ENCODE data around the gene SERGEF.

The SERGEF gene

DNA sequence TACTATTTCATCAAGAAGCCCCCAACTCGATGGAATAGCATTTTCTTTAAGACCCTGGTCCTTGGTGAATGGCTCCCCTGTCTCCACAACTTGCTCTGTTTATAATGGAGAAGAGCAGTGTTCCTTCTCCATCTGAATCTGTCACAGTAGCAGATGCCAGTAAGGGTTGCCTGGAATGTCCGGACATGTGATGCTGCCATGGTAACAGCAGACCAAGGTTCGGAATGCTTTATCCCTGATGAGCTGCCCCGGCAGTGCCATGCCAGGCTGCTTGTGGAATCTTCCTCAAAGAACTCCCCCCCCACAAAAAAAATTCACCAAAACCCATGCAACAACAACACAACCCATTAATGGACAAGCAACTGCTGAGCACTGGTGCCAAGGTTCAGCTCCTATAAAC is 205.8 kb downstream of the SERGEF start:
- DNase-seq = no peak

DNA sequence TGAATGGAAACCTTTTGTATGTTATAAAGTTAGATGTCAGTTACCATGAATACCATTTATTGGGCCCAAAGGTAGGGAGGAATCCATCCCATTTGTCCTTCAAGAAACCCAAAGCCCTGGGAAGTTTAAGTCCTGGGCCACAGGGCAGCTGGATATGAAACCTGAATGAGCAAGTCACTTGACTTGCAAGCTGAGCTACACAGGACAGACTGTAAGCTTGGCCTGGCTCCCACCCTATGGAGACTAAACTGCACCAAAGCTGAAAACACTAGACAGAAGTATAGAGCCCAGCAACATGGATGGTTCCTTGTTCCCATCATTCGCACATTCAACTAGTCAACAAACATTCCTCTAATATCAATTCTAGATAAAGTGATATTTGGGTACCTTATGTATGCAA is 207.0 kb downstream of the SERGEF start:
- DNase-seq = no peak

DNA sequence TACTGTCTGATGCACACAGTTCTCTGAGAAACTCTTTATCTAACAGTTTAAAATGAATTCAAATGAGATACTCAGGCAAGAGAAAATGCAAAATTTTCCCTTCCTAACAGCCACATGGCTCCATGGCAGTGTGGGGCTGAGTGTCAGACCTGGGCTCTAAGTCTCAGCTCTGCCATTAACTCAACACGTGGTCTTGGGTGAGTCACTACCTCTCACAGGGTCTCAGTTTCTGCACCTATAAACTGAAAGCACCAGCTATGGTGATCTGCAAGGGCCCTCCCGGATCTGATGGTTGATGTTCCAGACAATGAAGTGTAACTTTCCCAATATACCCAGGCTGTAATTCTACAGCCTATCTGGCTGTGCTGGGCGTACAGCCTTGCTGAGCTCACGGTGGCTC is 207.8 kb downstream of the SERGEF start:
- no peak for DNase-seq

DNA sequence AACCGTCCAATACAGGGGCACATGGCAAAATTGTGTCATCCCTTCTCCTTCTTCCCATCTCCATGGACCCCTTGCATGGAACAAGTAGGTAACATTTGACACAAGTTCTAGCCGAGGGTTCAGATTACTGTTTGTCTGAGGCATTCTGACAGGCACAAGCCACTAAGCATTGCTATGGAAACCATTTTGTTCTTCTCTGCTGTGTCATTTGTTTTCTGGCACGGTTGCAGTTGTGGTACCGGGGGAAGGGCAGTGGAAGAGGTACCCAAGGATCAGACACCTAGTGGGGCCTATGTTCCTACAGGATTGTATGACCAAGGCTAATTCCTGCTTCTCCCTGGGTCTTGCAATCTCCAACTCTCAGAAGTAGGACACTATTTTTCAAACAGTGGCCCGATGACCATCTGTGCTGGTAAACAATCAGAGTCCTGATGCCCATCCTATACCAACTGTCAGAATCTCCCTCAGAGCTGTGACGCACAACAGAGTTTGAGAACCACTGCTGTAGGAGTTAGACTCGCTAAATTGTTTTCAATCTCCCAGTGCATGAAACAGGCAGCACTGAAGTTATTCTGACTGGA is 209.0 kb downstream of the SERGEF start:
- DNase-seq = peak; percentile 18

DNA sequence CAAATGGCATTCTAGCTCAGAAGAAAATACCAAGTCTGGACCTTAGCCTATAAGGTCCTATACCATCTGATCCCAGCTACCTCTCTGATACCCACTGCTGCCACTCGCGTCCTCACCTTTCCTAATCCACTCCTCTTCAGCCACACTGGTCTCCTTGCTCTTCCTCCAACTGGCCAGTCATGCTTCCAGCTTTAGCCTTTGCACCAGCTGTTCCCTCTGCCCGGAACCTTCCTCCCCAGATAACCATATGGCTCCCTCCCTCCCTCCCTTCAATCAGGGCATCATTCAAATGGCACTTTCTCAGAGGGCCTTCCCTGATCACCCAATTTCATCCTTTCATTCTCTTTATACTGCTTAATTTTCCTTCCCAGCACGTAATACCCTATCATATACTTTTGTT is 210.4 kb downstream of the SERGEF start:
- no peak for DNase-seq

DNA sequence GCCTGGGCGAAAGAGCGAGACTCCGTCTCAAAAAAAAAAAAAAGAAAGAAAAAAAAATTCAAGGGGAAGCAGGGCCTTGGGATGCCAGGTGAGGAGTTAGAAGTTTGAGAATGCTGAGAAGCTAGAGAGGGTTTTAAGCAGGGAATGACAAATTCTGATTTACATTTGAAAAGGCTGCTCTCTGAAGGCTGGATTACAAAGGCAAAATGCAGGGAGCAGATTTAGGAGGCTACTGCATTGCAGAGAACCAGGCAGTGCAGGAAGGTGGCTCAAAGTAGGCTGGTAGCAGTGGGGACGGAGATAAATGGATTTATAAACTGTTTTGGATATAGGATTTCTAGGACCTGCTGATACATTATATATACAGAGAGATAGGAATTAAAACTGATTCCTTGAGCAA is 211.7 kb downstream of the SERGEF start:
- no peak for DNase-seq

DNA sequence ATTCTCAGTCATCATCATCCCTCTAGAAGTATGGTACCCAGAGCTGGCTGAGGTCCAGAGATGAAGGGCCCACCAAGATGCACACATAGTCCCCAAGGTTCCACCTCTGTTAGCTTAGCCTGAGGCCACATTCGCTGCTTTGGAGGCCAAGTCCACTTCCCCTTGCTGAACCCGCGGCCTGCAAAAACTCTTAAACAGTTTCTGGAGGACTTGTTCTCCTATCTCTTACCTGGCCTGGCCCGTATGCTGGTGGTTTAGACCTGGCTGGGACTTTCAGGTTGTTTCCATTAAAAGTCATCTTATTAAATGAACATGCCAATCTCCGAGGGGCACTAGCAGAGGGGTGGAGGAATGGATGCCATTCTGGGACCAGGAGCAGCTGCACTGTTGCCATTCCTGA is 213.7 kb downstream of the SERGEF start:
- DNase-seq = no peak

DNA sequence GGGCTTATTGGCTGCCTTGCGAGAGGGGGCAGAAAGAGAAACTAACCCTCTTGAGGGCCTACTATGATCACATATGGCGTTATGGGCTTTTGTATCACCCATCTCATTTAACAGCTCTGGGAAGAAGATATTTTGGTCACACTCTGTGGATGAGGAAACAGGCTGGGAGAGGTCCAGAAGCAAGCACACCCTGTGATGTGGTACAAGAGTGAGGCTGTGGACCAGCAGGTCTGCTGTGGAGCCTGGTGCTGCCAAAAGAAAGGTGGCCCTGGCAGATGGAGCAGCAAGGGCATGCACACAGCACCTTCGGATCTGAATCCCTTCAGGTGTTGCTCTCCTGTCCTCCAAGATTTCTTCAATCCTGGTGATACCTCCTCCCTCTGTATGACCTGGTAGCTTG is 214.1 kb downstream of the SERGEF start:
- no peak for DNase-seq

DNA sequence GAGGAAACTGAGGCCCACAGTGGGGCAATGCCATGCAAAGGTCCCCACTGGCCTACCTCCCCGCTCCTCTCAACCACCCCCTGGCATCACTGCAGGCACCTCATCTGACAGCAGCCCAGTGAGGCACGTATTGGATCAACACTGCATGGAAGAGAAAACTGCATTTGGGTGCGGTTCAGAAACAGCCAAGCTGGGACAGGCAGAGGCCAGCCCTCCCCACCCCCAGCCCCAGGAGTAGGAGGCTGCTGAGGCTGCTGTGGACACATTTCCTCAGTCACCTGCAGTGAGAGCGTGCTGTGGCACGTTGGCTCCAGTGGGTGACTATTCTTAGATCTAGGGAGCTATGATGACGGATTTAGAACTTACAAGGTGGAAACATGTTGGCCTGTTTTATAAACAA is 214.6 kb downstream of the SERGEF start:
- DNase-seq = no peak

DNA sequence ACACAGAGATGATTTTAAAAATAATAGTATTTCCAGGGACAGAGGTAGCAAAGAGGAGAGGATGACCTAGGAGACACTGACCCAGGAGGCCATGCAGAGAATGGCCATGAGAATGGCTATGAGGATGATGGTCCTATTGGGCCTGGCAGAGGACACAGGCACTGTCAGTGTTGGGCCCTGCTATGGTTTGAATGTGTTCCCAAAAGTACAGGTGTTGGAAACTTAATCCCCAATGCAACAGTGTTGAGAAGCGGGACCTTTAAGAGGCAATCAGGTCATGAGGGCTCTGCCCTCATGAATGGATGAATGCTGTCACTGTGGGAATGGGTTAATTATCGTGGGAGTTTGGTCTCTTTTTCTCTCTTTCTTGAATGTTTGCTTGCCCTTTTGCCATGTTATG is 216.7 kb downstream of the SERGEF start:
- DNase-seq = no peak

DNA sequence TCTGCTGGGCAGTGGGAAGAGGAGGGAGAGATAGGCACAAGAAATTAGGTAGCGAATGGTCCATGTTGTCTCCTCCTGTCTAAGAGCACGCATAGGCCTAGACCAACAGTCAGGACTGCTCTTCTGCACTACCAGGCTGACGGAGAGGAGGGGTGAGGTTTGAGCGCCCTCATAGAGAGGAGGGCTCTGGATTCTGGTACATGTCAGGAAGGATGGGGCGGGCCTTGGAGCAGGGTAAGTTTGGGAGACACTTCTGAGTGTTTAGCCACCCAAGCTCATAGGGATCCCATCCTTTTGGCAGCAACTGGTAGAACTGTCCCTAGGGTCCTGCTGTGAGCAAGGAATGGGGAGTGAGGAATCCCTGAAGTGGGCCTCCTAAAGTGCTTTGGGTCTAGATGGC is 217.9 kb downstream of the SERGEF start:
- no peak for DNase-seq

DNA sequence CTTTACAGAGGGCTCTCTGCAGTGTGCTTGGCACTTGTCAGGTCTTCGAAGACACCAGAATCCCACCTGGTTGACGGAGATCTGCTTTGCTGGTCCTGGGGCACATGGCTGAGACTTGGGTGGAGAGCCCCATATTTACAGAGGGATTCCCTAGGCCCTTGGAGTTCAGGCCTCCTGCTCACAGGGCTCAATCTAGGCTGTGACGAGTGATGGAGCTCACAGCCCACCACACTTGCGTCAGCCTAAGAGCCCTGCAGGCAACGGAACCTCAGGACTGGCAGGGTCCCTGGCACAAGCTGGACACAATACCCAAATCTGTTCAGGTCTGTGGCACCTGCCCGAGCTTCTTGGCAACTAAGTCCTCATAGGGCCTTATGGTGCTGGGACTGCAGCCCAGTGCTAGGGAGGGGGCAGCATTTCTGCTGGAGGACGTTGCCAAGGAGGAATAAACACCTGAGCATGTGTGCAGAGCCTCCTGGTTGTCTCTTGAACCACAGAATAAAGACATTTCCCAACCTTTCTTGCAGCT is 219.1 kb downstream of the SERGEF start:
- no peak for DNase-seq

DNA sequence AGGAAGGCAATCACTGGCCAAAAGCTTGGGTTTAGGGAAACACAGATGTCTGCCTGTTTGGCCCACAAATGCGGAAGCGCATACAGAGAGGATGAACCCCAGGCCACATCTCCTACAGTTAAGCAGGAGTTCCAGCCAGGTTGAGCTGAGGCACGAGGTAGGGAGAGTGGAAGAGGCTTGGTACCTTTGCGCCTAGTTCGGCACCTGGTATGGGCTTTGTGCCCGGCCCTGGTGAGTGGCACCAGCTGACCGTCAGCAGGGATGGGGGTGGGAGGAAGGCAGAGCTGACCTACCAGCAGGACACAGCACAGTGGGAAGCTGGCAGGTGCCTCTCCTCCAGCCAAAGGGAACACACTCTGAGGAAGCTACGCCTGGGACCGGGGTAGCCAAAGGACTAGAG is 220.7 kb downstream of the SERGEF start:
- peak; percentile 26 for DNase-seq

DNA sequence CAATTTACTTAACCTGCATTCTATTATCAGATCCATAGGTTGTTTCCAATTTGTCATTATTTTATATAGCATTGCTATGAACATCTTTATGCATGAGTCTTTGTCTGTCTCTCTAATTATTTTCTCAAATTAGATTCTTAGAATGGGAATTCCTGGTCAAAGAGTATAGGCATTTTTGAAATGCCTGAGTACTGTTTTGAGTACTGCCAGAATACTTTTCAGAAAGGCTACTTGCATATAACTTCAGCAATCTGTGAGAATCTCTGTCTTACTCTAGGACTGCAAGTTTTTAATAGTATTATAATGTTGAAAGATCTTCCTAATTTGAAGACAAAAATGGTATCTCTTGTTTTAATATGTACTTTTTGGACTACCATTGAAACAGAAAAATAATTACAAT is 221.7 kb downstream of the SERGEF start:
- DNase-seq = no peak

DNA sequence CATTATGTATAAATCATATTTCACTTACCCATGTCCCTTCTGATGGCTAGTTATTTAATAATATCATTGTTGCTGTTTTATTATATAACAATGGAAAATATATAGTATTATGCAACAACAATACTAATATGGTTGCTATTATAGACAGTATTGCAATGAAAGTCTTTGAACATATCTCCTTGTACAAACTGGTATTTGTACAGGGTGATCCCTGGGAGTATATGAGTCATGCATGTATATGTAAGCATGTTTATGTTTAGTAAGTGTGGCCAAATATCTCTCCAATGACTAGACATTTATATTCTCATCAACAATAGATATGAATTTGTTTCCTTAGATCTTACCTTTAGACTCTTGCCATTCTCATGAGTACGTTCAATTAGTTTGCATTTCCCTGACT is 222.4 kb downstream of the SERGEF start:
- DNase-seq = no peak

DNA sequence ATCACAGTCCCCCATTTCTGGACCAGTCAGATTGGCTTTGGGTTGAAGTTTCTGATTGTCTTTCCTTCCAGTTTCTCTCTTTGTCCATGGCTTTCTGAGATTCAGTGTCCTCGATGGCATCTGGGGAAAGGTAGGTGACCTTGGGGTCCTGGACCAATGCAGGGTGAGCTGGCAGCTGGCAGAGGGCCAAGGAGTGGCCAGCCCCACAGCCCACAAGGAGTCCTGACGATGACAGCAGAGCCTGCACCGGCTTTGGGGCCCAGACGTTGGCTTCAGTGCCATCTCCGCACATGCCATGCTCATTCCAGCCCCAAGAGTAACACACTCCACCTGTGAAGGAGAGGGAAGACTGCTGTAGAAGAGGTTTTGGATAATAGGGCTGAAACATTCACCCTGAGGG is 224.8 kb downstream of the SERGEF start:
- DNase-seq = no peak

DNA sequence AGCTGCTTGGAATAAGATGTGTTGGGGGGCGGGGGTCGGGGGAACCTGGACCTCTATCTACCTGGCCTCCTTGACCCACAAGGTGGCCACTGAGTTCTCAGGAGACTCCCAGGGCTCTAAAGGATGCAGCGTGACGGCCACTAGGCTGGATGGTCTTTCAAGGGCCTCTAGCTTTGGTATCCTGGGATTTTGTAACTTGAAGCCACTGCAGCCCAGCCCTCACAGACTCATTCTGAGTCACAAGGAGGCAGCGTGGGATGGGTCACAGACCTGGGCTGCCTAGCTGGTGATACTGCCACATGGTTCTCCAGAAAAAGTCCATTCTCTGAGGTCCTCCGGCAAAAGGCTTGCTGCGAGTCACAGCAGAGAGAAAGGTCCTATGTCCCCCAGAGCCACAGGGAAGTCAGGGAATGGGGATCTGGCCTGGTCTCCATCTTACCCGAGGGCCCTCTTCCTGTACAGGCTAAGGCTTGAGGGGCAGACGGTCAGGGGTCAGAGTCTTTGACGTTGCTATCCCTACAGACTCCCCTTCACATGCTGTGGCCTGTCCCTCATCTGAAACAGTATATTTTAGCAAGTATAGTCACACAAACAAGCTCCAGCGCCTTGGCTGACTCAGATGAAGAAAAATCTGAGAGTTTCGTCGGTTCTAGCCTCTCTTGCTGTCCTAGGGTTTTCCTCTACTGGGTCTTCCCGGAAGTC is 225.9 kb downstream of the SERGEF start:
- no peak for DNase-seq

DNA sequence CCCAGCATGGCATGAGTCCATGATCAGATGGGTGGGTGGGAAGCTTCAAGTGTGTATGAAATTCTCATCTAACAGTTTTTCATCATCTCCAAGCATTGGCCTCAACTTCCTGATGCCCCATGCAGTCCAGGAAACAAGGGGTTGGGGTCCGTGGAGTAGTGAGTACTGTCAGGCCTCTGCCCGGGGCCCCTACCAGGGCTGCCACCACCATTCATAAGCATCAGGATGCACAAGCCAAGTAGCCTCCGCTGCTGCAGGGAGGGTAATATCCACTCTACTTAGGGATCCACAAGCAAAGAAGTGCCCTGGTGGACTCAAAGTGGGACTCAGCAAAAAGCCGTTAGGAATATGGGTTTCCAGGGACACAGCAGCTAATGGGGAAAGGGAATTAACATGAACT is 229.0 kb downstream of the SERGEF start:
- DNase-seq = no peak

DNA sequence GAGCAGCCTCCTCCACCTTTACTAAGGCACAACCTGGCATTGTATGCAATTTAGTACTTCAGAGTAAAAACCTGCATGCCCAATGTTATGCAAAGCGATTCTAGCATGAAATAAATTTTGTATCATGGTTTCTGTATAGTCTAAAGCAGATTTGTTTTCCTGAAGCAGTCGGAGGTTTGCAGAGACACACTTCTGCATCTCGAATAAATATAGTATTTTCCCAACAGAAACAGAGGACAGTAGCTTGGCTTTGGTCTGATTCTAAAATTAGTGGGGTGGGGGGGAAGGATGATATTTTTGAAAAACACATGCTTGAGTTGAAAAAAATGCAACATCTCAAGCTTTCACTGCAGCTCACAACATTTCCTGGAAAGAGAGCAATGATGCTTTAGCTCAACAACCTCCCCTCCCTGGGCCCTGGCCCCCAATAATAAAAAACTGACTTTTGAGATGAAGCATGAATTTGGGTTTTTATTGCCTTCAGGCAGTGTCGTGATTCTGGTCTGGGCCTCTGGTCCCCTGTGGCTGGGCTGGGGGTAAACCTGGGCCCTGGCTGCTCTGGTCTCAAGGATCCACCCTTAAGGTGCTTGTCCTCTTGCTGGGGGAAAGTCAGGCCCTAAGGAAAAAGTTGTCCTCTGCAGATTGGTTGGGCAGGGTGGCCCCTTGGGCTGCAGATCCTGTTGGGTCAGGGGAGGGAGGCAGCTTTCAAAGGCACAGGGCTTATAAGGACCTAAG is 230.1 kb downstream of the SERGEF start:
- DNase-seq = no peak

DNA sequence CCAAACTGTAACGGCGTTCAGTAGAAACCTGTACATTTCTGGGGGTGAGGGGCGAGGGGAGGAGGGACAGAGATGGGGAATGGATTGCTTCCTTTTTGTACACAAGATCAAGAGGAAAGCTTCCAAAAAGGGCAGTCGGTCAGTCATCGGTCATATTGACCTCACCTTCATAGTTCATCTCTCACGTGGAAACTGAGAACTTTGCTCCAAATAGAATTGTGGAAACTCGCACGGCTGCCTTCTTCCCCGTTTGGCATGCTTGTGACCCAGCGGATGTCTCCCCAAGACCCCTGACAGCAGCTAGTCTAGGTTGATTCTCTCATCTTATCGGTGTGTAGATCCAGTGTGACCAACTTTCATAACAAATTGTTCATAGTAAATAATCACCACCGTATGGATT is 230.7 kb downstream of the SERGEF start:
- no peak for DNase-seq

DNA sequence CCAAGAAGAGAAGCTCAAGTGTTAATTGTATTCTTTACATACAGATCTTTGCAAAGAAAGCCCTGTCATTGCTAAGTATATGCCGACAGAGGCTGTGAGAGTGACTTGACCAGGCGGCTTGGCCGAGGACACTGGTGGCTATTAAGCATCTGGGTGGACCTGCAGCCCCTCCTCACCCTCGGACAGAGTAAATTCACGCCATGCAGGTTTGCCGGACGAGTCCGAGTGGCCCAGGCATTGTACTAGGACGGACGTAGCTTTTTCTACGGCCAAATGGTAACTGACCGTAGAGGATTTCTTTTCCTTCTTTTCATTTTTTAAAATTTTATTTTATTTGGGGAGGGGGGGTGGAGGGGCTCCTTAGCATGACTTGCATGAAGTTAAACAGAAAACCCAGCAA is 231.2 kb downstream of the SERGEF start:
- no peak for DNase-seq

DNA sequence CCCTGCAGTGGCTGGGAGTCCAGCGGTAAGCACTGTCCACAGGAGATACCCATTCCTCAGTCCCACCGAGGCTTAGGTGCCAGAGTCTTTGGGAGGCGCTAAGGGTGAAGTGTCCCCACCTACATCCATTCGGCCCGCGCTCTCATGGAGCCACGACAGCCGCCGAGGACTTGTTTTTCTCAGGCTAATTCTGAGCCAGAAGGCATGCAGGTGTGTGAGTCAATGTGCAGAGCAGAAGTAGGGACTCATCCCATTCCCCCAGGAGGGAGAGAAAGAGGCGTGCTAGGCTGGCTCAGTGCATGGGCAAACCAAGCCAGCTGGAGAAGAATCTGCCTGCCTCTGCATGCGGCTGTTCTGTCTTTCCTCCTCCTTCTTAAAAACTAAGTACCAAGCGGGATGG is 231.6 kb downstream of the SERGEF start:
- no peak for DNase-seq

DNA sequence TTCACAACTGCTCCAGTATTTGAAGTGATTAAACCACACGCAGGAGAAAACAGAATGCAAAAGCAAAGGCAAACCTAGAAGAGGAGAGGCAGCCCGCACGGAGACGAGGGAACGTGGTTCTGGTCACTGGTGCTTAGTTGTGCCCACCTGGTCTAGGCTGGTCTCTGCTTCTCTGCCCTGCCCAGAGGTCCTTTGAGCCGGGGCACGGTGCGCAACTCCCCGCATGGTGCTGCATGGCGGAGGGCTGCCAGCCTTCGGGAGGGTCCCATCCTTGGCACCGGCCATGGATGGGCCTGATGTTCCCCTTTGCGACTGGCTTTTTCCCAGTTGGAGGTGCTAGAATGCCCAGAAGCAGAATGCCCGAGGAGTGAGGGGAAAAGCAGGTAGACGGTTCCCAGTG is 232.2 kb downstream of the SERGEF start:
- DNase-seq = no peak

DNA sequence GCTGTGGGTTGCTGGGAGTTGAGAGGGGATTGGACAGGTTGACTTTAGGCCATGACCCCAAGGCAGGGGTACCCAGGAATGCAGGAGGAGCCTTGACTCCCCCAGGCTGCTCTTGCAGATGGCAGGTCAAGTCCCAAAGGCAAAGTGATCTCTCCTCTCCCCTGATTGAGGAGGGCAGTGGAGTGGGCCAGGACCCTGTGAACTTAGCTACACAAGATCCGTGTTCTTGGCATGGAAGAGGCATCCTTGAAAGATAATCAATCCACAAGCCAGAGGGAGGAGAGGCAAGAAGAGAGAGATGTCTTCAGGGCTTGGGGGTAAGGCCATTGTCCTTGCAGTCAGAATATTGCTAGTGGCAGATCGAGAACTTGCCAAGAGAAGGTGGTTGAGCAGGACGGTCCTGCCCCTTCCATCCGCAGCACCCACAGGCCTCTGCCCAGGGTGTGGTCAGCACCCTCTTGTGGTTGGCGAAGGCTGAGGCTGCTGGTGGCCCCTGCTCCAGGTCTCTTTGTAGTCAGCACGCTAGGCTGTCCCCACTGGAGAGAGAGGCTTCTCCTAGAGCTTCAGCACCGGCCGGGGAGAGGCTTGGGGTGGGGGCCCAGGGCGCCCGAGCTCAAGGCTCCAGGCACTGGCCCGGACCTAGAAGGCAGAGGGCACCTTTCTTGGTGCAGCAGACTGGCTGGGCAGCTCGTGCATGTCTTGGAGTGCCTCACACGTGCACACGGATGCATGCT is 232.8 kb downstream of the SERGEF start:
- no peak for DNase-seq

Measured in COR-L47 (cell line).